HUES6 (cell line): ENCODE data around the gene DPEP3.
"Not testable (repeated sequence)": the region's sequence is repeated elsewhere in the genome, so short reads cannot be mapped to it uniquely, and the experiment has no call there.

Experiments used
- H3K27ac ChIP-seq: 2 replicates; pipeline ENCODE4 v1.7.0; 2013; ENCODE audit warnings: low read depth, mild to moderate bottlenecking, low read length, inconsistent platforms
- H3K27me3 ChIP-seq: 2 replicates; pipeline ENCODE4 v1.6.1; 2013; ENCODE audit warnings: low read length; ENCODE audit not compliant: control insufficient read depth, insufficient read depth
- H3K36me3 ChIP-seq: 2 replicates; pipeline ENCODE4 v1.6.1; 2013; ENCODE audit warnings: low read length; ENCODE audit not compliant: control insufficient read depth, insufficient read depth
- H3K4me1 ChIP-seq: 2 replicates; pipeline ENCODE4 v1.6.1; 2013; ENCODE audit warnings: low read length; ENCODE audit not compliant: control insufficient read depth, insufficient read depth
- H3K4me3 ChIP-seq: 2 replicates; pipeline ENCODE4 v1.5.1; 2013; ENCODE audit warnings: low read depth, low read length
- H3K9ac ChIP-seq: one replicate; pipeline ENCODE4 v1.6.1; 2013; ENCODE audit warnings: mild to moderate bottlenecking, low read length
- H3K9me3 ChIP-seq: 2 replicates; pipeline ENCODE4 v1.6.1; 2013; ENCODE audit warnings: low read depth, low read length; ENCODE audit not compliant: control insufficient read depth, insufficient read depth

Gene DPEP3

GRCh38 chr16:67943256-67943618 is 37.1 kb downstream of the DPEP3 start:
- H3K27ac ChIP-seq, result no peak overlapping the region
- peaks cover 77% of the 10 kb centered on the region for H3K36me3 ChIP-seq
- H3K4me3 ChIP-seq, result no peak overlapping the region
- no peaks in the 10 kb centered on the region for H3K27me3 ChIP-seq
- no peaks in the 10 kb centered on the region for H3K9me3 ChIP-seq
- no peak overlapping the region for H3K9ac ChIP-seq
- no peaks in the 10 kb centered on the region for H3K4me1 ChIP-seq

- no peaks in the 10 kb centered on the region for H3K9me3 ChIP-seq
- no peak overlapping the region for H3K9ac ChIP-seq
- H3K4me1 ChIP-seq, result no peaks in the 10 kb centered on the region
- no peak overlapping the region for H3K4me3 ChIP-seq
- no peaks in the 10 kb centered on the region for H3K27me3 ChIP-seq
- H3K27ac ChIP-seq, result no peak overlapping the region
- peaks cover 71% of the 10 kb centered on the region for H3K36me3 ChIP-seq
These were observed 37.6 kb downstream of the DPEP3 start for GRCh38 chr16:67942510-67943255.

- H3K9me3 ChIP-seq, result no peaks in the 10 kb centered on the region
- H3K9ac ChIP-seq, result no peak overlapping the region
- no peak overlapping the region for H3K4me3 ChIP-seq
- H3K36me3 ChIP-seq, result peaks cover 66% of the 10 kb centered on the region
- H3K27ac ChIP-seq, result no peak overlapping the region
- H3K27me3 ChIP-seq, result no peaks in the 10 kb centered on the region
- peaks cover 1% of the 10 kb centered on the region for H3K4me1 ChIP-seq
These were observed 38.1 kb downstream of the DPEP3 start for GRCh38 chr16:67942200-67942509.

- Histone ChIP-seq H3K4me1 (peaks cover 6% of the 10 kb centered on the region), H3K36me3 (peaks cover 61% of the 10 kb centered on the region)
These were observed 38.7 kb downstream of the DPEP3 start for GRCh38 chr16:67941469-67942199.

GRCh38 chr16:67940446-67941089 is 39.7 kb downstream of the DPEP3 start:
- no peak overlapping the region for H3K27ac ChIP-seq
- peaks cover 50% of the 10 kb centered on the region for H3K36me3 ChIP-seq
- H3K27me3 ChIP-seq, result no peaks in the 10 kb centered on the region
- H3K9ac ChIP-seq, result no peak overlapping the region
- no peaks in the 10 kb centered on the region for H3K9me3 ChIP-seq
- H3K4me1 ChIP-seq, result peaks cover 6% of the 10 kb centered on the region
- H3K4me3 ChIP-seq, result no peak overlapping the region

More at GRCh38 chr16:67941469-67942199, 38.7 kb downstream of the DPEP3 start:
- no peak overlapping the region for H3K4me3 ChIP-seq
- H3K27ac ChIP-seq, result no peak overlapping the region
- no peaks in the 10 kb centered on the region for H3K27me3 ChIP-seq
- H3K9me3 ChIP-seq, result no peaks in the 10 kb centered on the region
- H3K9ac ChIP-seq, result no peak overlapping the region

GRCh38 chr16:67939507-67940445 is 40.5 kb downstream of the DPEP3 start:
- H3K9ac ChIP-seq, result no peak overlapping the region
- peaks cover 11% of the 10 kb centered on the region for H3K4me1 ChIP-seq
- H3K36me3 ChIP-seq, result peaks cover 42% of the 10 kb centered on the region
- no peaks in the 10 kb centered on the region for H3K27me3 ChIP-seq
- no peak overlapping the region for H3K27ac ChIP-seq
- no peaks in the 10 kb centered on the region for H3K9me3 ChIP-seq
- H3K4me3 ChIP-seq, result no peak overlapping the region

- H3K9ac ChIP-seq, result not testable (repeated sequence)
- peaks cover 26% of the 10 kb centered on the region for H3K36me3 ChIP-seq
These were observed 42.6 kb downstream of the DPEP3 start for GRCh38 chr16:67937713-67938112.

GRCh38 chr16:67936880-67937605 is 43.3 kb downstream of the DPEP3 start:
- no peaks in the 10 kb centered on the region for H3K9me3 ChIP-seq
- peak overlapping the region; percentile 11; the same call in 1 of the 2 replicates for H3K27ac ChIP-seq
- peak overlapping the region; percentile 93 for H3K4me3 ChIP-seq
- H3K27me3 ChIP-seq, result no peaks in the 10 kb centered on the region
- peaks cover 23% of the 10 kb centered on the region for H3K36me3 ChIP-seq
- peaks cover 18% of the 10 kb centered on the region for H3K4me1 ChIP-seq
- H3K9ac ChIP-seq, result peak overlapping the region; percentile 89

More at GRCh38 chr16:67937713-67938112, 42.6 kb downstream of the DPEP3 start:
- peaks cover 18% of the 10 kb centered on the region for H3K4me1 ChIP-seq
- H3K27me3 ChIP-seq, H3K9me3 ChIP-seq, H3K27ac ChIP-seq, H3K4me3 ChIP-seq: not testable (repeated sequence)

GRCh38 chr16:67936124-67936879 is 44.0 kb downstream of the DPEP3 start, which contains the start of gene PSMB10:
Gene PSMB10, minus strand, starts transcription at chr16:67936850. Its CDS starts 101 bp downstream, at chr16:67936749.
- Histone ChIP-seq H3K36me3 (peaks cover 19% of the 10 kb centered on the region), H3K4me3 (peak within 1 kb of the TSS; percentile 93), H3K9me3 (no peaks in the 10 kb centered on the region), H3K27me3 (no peaks in the 10 kb centered on the region), H3K4me1 (peaks cover 18% of the 10 kb centered on the region), H3K9ac (peak within 1 kb of the TSS; percentile 89), H3K27ac (peak within 1 kb of the TSS; percentile 11)
